Left lobe of liver (tissue), 2 donors: Measurements from ENCODE around the gene NEURL4. TPM values are rescaled to one million over a fixed set of nuclear protein-coding genes. Genes with fewer than 3 reads are reported as not detected.
"Not testable (repeated sequence)": the region's sequence is repeated elsewhere in the genome, so short reads cannot be mapped to it uniquely, and the experiment has no call there.

Source experiments
- ATAC-seq: fragments of 200-7000 bp; cut with Tn5 transposase; one replicate; pipeline ENCODE4 v1.9.1; 2020; ENCODE audit warnings: mild to moderate bottlenecking, moderate library complexity
- DNase-seq: peaks from one replicate; pipeline ENCODE4 v3.0.0-alpha.2; 2020; ENCODE audit warnings: low spot score
- total RNA-seq: library from RNA; stranded (reverse); gene quantifications from one replicate; pipeline ENCODE4 v1.2.1, GENCODE V29; 2021
- donor health status: DM: no; HTN: no; CAD: no; lungs with moderate emphysema.
- donor health status: DM: no; HTN: yes; CAD: no.

The NEURL4 gene
- total RNA-seq, 1 donor from 2014 or later, result 17.0 TPM

DNA sequence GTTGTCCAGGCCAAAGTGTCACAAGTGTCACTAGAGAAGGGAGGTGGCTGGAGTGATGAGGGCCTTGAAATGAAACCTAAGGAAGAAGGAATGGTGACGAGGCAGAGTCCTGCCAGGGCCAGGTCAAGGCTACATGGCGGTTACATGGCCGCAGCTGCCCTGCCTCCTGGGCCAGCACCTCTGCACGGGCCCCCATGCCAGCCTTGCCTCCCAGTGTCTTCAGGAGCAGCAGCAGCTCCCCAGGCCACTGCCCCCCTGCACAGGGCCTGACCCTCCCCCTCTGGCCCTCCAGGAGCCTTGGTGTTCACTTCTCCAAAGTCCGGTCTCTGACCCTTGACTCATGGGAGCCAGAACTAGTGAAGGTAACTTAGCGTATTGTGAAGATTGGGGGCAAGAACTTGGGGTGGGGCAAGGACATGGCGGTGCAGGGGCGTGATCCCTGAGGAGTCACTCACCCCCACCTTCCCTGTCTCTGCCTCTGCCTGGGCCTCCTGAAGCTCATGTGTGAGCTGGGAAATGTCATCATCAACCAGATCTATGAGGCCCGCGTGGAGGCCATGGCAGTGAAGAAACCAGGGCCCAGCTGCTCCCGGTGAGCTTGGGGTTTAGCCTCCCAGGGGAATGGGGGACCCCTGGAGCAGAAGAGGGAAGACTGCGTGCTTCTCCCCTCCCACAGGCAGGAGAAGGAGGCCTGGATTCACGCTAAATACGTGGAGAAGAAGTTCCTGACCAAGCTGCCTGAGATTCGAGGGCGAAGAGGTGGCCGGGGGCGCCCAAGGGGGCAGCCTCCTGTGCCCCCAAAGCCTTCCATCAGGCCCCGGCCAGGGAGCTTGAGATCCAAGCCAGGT lies 18.7 kb upstream of the NEURL4 start:
- ATAC-seq, result no peak
- peak; percentile 44 for DNase-seq

DNA sequence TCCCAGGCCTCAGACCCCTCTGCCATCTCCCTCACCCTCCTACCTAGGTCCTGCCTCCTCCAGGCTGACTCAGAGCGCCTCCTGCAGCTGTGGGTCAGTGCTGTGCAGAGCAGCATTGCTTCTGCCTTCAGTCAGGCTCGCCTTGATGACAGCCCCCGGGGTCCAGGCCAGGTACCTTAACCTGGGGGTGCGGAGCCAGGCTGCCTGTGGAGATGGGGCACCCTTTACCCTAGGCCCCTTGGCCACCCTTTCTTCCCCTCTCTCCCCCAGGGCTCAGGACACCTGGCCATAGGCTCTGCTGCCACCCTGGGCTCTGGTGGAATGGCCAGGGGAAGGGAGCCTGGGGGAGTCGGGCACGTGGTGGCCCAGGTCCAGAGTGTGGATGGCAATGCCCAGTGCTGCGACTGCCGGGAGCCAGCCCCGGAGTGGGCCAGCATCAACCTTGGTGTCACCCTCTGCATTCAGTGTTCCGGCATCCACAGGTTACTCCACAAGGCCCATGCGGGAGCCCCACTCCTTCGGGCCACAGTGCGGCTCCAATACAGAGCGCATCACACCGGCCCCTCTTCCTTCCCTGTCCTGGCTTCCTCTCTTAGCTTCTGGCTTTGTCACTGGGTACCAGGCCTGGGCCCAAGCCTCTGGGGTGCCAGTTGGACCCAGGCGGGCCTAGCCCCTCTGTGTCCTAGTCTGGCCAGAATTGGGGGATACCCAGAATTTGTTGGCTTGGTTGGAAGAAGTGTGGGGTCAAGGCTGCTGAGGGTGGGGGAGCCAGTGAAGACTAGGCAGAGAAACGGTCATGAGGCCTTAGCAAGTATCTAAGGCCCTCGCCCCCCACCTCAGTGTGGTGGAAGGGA lies 17.9 kb upstream of the NEURL4 start:
- peak; percentile 48 for DNase-seq

DNA sequence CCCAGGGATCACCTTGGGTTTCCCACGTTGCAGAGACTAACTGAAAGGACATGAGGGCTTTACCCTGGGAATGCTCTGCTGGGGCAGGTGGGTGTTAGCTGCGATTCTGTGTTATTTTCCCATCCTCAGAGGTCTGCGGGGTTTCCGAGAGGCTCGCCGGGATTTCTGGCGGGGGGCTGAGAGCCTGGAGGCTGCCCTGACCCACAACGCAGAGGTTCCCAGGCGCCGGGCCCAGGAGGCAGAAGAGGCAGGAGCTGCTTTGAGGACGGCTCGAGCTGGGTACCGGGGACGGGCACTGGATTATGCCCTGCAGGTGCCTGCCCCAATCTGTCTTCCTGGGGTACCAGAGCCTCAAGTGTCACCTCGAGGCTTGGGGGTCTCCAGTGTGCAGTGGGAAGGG lies 14.1 kb upstream of the NEURL4 start:
- DNase-seq (no peak), ATAC-seq (no peak)

More for the DNA sequence above, 17.9 kb upstream of the NEURL4 start:
- no peak for ATAC-seq

DNA sequence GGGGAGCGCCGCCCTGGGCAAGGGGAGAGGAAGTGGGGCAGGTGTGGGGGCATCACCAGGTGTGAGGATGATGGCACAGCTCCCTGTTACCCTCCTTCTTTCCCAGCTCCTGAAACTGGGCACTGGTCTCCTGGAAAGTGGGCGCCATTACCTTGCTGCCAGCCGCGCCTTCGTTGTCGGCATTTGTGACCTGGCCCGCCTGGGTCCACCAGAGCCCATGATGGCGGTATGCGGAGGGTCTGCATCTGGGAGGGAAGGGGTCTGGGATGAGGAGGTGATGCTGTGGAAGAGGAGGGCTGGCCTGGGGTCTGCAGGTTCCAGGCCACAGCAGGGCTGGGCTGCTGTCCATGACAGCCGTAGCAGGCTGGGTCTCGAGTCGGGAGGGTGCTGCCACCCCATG lies 12.7 kb upstream of the NEURL4 start:
- ATAC-seq (no peak), DNase-seq (no peak)

DNA sequence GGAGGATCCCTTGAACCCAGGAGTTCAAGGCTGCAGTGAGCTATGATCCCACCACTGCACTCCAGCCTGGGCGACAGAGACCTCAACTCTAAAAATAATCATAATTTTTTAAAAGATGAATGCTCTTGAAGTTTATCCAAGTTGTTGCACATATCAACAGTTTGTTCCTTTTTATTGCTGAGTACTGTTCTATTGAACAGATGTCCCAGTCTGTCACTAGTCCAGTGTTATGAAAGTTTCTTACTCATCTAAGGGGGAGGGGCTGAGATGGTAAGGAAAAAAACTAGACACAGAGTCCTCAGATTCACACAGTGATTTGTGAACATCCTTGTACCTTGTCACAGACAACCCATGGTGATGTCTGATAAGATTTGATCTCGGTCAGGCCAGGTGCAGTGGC lies 11.0 kb upstream of the NEURL4 start:
- ATAC-seq (no peak), DNase-seq (no peak)

DNA sequence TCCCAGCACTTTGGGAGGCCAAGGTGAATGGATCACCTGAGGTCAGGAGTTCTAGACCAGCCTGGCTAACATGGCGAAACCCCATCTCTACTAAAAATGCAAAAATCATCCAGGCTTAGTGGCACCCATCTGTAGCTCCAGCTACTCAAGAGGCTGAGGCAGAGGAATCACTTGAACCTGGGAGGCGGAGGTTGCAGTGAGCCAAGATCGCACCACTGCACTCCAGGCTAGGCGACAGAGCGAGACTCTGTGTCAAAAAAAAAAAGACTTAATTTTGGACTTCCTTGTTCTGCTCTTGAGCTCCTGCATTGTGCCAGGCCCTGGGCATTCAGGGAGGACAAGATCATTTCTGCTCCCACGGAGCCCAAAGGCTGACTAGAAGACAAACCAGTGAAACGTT lies 8.5 kb upstream of the NEURL4 start:
- not testable (repeated sequence) for ATAC-seq, DNase-seq

DNA sequence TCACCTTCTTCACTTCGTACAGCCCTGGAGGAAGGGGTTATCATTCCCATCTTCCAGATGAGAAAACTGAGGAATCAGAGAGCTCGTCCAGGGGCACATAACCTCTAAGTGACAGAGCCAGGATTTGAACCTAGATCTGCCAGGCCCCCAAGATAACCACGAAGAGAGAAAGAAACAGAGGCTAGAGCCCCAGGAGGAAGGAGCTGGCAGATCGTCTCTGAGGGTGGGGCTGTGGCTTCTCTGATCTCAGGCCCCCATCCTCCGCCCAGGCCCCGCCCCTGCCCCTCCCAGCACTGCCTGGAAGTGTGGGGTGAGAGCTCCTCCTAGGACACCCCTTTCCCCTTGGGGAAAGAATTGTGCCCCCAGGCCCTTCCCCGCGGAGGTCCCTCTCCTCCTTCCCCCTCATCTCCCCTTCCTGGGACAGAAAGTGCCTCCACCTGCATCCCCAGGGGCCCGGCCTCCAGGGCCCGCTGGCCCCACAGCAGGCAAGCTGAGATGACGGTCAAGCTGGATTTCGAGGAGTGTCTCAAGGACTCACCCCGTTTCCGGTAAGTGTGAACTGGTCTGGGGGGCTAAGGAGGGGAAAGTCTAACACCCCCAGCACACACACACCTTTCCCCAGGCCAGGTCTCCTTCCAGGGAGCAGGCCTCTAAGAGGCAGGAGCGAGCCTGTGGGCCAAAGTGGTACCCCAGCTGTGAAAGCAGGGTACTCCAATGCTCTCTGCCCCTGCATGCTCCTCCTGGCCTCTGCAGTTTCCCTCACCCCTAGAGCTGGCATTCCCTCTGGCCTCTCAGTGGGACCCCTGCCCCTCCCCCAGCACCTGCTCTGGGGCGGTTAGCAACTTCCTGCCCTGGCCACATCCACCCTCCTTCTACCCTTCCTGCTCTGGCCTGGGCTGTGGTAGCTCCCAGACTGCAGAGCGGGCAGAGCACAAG lies 7.4 kb upstream of the NEURL4 start, which contains the start of gene ACAP1:
Gene ACAP1 (plus strand): TSS at position 290 of the 936 bp plus-strand sequence. CDS start 206 bp downstream, at position 496.
- ATAC-seq (peak; percentile 26), DNase-seq (peak; percentile 50)

DNA sequence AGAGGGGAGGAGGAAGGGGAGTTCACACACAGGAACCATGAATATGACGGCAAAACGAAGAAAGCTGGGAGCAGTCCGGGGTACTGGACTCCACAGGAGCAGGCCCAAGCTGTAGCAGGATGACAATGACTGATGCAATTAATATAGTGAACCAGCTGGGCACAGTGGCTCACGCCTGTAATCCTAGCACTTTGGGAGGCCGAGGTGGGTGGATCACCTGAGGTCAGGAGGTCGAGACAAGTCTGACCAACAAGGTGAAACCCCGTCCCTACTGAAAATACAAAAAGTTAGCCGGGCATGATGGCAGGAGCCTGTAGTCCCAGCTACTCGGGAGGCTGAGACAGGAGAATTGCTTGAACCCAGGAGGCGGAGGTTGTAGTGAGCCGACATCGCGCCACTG lies 6.6 kb upstream of the NEURL4 start:
- DNase-seq, ATAC-seq: not testable (repeated sequence)

DNA sequence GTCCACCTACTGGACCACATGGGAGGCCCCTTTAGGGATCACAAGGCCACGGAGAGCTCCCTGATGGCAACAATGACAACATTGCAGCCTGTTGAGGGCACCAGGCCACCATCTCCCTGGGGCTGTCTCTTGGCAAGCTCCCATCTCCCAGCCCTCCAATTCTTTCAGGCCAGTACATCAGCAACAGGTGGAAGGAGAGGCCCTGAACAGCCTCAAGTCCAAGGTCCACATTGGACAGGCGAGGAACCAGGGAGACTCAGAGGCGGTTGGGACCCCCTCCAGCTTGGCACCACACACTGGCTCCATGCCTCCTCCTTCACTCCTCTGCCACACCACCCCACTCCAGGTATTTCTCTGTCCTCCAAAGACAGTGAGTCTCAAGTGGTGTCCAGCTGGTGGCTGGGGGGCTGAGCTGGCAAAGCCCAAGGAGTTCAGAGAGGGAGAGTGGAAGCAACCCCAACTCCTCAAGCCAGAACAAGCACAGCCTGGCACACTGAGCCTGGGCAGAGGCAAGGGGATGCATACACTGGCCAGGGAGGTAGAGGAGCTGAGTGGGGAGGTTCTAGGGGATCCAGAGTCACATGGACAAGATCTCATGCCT lies 5.9 kb upstream of the NEURL4 start:
- no peak for ATAC-seq
- no peak for DNase-seq

DNA sequence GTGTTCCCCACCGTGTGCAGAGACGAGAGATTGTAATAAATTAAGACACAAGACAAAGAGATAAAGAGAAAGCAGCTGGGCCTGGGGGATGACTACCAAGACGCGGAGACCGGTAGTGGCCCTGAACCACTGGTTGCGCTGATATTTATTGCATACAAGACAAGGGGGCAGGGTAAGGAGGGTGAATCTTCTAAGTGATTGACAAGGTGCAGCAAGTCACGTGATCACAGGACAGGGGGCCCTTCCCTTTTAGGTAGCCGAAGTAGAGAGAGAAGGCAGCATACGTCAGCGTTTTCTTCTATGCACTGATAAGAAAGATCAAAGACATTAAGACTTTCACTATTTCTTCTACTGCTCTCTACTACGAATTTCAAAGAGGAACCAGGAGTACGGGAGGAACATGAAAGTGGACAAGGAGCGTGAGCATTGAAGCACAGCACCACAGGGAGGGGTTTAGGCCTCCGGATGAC lies 3.5 kb upstream of the NEURL4 start:
- ATAC-seq, DNase-seq: not testable (repeated sequence)

DNA sequence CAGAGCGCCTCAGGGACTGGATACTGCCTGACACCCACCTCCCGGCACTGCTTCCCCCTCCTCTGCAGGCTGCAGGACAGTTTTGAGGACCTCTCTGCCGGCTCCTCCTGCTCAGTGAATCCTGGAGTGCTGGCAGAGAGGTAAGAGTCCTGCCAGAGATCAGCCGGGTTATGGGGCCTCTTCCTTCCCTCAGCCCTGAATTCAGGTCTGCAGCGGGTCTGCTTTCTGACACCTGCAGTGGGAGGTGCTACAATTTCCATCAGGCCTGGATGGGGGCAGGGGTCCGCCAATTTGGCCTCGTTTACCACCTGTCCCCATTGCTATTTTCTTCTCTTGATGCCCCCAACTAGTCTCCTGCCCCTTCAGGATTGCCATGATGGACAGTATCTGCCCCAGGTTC lies 3.0 kb upstream of the NEURL4 start:
- ATAC-seq (no peak), DNase-seq (no peak)

DNA sequence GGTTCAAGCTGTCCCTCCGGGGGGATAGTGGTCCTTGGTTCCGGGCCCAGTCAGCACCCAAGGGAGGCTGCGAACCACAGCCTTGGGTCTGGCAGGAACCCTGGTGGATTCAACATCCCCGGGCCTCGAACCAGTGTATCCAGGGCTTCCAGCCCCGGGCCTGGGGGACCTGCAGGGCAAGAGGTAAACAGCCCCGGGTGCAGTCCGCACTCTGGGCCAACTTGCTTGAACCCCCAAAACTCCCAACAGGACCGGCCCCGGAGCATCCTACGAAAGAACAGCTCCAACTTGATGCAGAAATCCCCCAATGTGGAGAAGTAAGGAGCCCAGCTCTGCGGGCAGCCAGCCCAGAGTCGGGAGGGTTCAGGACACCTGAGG lies 1.5 kb upstream of the NEURL4 start:
- DNase-seq, result no peak
- no peak for ATAC-seq

DNA sequence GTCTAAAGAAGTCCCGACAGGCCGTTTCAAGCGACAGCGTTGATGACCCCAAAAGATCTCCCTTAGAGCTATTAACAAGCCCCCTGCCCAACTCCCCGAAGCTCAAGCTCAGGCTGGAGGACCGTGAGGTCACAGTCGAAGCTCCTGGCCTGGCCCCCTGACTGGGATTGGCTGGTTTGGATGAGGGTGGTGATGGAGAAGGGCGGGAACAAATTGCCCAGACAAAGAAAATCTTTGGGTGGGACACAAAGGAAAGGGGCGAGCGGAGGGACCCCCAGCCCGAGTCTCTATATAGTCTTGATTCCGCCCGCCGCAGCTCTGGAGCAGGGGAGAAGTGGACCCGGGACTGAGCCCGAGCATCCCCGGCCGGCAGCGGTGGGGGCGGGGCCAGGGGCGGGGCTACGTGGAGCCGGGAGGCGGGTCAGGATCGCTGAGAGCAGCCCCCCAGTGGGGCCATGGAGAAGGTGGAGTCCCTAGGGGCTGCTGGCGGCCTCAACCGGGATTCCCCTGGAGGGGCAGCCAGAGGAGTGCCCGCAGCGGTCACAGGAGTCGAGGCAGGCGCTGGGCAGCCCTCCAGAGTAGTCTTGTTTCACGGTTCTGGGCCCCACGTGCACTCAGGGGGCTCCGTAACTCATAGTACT lies 982 bp upstream of the NEURL4 start:
- ATAC-seq (peak; percentile 60), DNase-seq (peak; percentile 75)

DNA sequence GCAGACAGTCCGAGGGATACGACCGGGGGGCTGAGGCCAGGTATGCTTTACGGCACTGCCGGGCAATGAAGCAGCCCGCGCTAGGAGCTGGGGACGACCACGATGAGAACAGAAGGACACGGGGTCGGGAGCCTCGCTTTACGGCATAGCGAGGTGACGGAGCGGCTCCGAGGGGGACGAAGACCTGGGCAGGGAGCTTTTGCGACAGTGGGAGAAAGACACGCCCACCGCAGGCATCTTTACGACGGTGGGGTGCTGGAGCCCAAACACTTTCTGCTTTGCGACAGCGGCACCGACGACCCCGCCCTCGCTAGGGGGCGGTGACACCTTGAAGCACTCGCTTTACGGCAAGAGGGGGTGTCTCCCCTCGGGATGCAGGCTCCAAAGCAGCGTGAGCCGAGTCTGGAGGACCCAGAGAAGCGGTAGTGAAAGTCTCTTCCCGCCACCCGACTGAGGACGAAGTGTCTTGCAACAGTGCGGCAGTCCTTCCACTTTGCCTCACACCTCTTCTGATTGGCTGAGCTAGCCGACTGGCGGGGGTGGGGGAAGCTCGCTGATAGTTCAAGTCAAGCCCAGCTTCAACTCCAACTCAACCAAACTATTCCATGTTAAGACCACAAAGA lies 350 bp upstream of the NEURL4 start:
- peak; percentile 98 for DNase-seq
- peak; percentile 88 for ATAC-seq

DNA sequence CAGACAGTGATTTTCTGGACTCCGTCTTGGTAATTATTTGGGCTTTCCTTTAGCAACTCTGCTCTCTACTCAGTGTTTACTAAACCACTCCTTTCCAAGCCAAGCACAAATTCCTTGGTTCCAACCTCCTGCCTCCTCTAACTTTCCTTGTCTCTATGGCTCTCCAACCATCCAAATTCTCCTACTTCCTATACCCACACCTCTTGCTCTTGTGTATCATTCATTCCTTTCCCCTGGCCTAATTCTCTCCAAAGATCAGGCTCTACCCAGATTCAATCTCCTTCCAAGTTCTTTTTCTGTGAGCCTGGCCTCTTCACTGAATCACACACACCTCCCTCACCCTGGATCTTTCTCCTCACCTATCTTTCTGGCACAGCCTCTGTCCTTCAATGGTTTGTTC lies 1.1 kb downstream of the NEURL4 start:
- ATAC-seq (no peak), DNase-seq (no peak)

DNA sequence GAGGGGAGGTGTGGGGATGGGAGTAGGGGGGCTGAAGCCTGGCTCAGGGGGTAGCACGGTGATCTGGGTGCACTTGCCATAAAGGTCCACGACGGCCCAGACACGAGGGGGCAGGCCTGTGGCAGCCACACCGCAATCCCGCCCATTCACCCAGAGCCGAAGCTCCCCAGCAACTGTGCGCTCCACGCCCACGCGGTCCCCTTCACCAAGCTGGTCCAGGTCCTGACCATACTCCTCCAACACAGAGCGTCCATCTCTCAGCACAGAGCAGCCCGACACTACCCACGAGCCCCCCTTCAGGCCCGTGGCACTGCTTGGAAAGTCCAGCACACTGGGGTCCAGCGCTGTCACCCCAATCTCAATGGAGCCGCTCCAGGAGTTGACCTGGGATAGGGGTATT lies 1.6 kb downstream of the NEURL4 start:
- ATAC-seq (no peak), DNase-seq (no peak)

DNA sequence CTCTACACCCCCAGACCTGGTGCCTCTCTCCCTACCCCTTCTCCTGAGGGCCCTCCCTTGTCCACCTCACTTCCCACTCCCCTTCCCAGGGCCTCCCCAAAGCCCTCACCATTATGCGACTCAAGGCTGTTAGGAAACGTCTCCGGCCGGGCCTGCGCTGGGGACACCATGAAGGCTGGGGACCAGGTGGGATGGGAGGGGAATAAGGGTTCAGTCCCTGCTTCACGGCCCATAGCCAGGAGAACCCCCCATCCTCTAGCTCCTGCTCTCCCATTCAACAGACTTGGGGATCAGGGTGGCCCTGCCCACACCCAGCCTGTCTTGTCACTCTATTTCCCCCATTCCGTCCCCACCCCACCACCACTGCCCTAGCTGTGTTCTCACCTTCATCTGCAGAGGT lies 2.1 kb downstream of the NEURL4 start:
- DNase-seq (no peak), ATAC-seq (no peak)

DNA sequence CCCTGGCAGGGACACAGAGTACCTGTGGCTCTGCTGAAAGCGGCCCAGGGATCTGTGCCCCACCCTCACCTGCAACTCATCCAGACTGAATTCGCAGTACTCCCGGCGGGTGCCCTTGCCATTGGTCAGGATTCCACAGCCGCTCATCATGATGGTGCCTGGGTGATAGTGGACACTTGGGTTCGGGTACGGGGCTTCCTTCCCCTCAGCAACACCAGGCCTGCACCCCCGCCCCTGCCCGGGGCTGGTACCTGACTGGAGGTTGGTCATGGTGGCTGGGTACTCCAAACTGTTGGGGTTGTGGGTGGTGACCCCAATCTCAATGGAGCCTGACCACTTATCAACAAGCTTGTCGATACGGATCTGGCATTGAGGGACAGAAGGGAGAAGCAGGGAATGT lies 2.9 kb downstream of the NEURL4 start:
- DNase-seq (no peak), ATAC-seq (no peak)

DNA sequence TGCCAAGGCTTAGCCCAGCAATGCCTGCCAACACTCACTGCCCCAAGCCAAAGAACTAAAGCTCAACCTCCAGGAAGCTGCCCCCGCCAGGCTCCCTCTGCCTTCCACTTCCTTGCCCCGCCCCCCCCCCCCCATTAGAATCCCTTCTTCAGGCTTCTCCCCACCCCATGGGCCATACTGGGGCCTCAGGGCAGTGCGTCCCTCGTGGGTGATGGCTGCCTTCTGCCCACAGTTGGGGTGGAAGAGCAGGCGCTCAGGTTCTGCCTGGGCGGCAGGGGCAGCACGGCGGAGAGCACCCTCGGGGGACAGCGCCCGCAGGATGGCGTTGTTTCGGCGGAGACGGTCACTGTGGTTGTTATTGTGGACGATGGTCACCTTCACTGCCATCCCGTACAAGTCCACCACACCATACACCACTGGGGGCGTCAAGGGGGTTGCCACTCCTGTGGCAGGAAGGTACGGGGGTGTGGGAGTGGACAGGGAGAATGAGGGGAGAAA lies 4.1 kb downstream of the NEURL4 start:
- DNase-seq (no peak), ATAC-seq (no peak)
